GM12878 (cell line): ENCODE results near the gene NECTIN1. TPM values are rescaled to one million over a fixed set of nuclear protein-coding genes. Genes with fewer than 3 reads are reported as not detected.

Source experiments
- ATF2 ChIP-seq: IDR thresholded peaks from 2 replicates; pipeline ENCODE4 v1.6.1; 2012; ENCODE audit warnings: low read length, inconsistent platforms
- BHLHE40 ChIP-seq, 2 experiments: fragments of 450-650 bp in 1 of 2; IDR thresholded peaks; 2 replicates each; pipeline ENCODE4 v1.6.1; 2011 to 2017; ENCODE audit warnings: low read depth in 2 of 2, borderline replicate concordance in 1 of 2, improper control_type of control experiment in 1 of 2, low read length in 1 of 2, mild to moderate bottlenecking in 1 of 2
- BMI1 ChIP-seq: fragments of 450-650 bp; IDR thresholded peaks from 2 replicates; pipeline ENCODE4 v1.6.1; 2016; ENCODE audit warnings: mild to moderate bottlenecking, moderate library complexity, borderline replicate concordance
- CREB1 ChIP-seq: IDR thresholded peaks from 2 replicates; pipeline ENCODE4 v1.6.1; 2012; ENCODE audit warnings: low read depth, mild to moderate bottlenecking, inconsistent platforms
- CREM ChIP-seq: IDR thresholded peaks from 2 replicates; pipeline ENCODE4 v1.6.1; 2014; ENCODE audit warnings: antibody characterized with exemption, low read depth
- ETV6 ChIP-seq, 2 experiments: fragments of 450-650 bp in 1 of 2; IDR thresholded peaks in 1 of 2; conservative IDR thresholded peaks in 1 of 2; 2 replicates each; pipeline ENCODE4 v1.6.1; 2014; ENCODE audit warnings: antibody characterized with exemption in 1 of 2, borderline replicate concordance in 1 of 2, low read depth in 1 of 2, mild to moderate bottlenecking in 1 of 2, moderate library complexity in 1 of 2
- FOS ChIP-seq: IDR thresholded peaks from 3 replicates; pipeline ENCODE4 v1.6.1; 2011; ENCODE audit warnings: borderline replicate concordance; ENCODE audit not compliant: insufficient read length; ENCODE audit errors: extremely low read depth
- GABPA ChIP-seq: IDR thresholded peaks from 2 replicates; pipeline ENCODE4 v1.6.1; 2014; ENCODE audit warnings: antibody characterized with exemption, low read depth, mild to moderate bottlenecking, inconsistent platforms
- HDAC2 ChIP-seq: fragments of 200-600 bp; sonication (generic); IDR thresholded peaks from 2 replicates; pipeline ENCODE4 v1.6.1; 2017
- JUNB ChIP-seq: IDR thresholded peaks from 2 replicates; pipeline ENCODE4 v1.6.1; 2016; ENCODE audit warnings: antibody characterized with exemption, mild to moderate bottlenecking
- KLF5 ChIP-seq: fragments of 450-650 bp; IDR thresholded peaks from 2 replicates; pipeline ENCODE4 v1.6.1; 2014; ENCODE audit warnings: mild to moderate bottlenecking; ENCODE audit not compliant: partially characterized antibody
- LARP7 ChIP-seq: fragments of 450-650 bp; IDR thresholded peaks from 2 replicates; pipeline ENCODE4 v1.6.1; 2017; ENCODE audit warnings: mild to moderate bottlenecking
- NBN ChIP-seq: fragments of 450-650 bp; IDR thresholded peaks from 2 replicates; pipeline ENCODE4 v1.6.1; 2016
- PBX3 ChIP-seq: IDR thresholded peaks from 2 replicates; pipeline ENCODE4 v1.6.1; 2011; ENCODE audit warnings: mild to moderate bottlenecking, low read depth, low read length, moderate library complexity; ENCODE audit not compliant: insufficient replicate concordance
- RB1 ChIP-seq: fragments of 450-650 bp; formaldehyde crosslinking; IDR thresholded peaks from 2 replicates; pipeline ENCODE4 v1.6.1; 2017; ENCODE audit warnings: mild to moderate bottlenecking, borderline replicate concordance
- RBBP5 ChIP-seq: fragments of 200-600 bp; sonication (generic); conservative IDR thresholded peaks from 2 replicates; pipeline ENCODE4 v1.6.1; 2016
- RCOR1 ChIP-seq: conservative IDR thresholded peaks from 2 replicates; pipeline ENCODE4 v1.6.1; 2012; ENCODE audit warnings: low read depth, low read length, improper control_type of control experiment
- TCF7 ChIP-seq: IDR thresholded peaks from 2 replicates; pipeline ENCODE4 v1.6.1; 2014; ENCODE audit warnings: antibody characterized with exemption, borderline replicate concordance
- ZBED1 ChIP-seq: IDR thresholded peaks from 2 replicates; pipeline ENCODE4 v1.6.1; 2016; ENCODE audit warnings: borderline replicate concordance
- ZNF622 ChIP-seq: fragments of 450-650 bp; IDR thresholded peaks from 2 replicates; pipeline ENCODE4 v1.6.1; 2017; ENCODE audit warnings: mild to moderate bottlenecking, inconsistent platforms
- polyA plus RNA-seq, 11 experiments: library from polyadenylated mRNA; depleted of rRNA in 4 of 11; unstranded in 6 of 11; stranded (reverse) in 5 of 11; fragments of >200 nt; fragmentation: Nextera tagmentation in 4 of 11; fragmentation: Illumina TruSeq in 1 of 11; extraction: Ambion mirVana in 4 of 11; extraction: Trizol in 1 of 11; gene quantifications; 1 replicate in 1 of 11; 2 replicates in 10 of 11; pipeline versions ENCODE4 v1.2.1 to v1.2.3, GENCODE V29; 2011 to 2016; ENCODE audit warnings: inconsistent platforms in 2 of 11, missing spikeins in 2 of 11, low read depth in 1 of 11
- total RNA-seq, 4 experiments: library from RNA; depleted of rRNA in 3 of 4; stranded (reverse); fragments of >200 nt in 3 of 4; fragmentation: Illumina TruSeq in 1 of 4; extraction: Trizol in 1 of 4; gene quantifications; 2 replicates each; pipeline versions ENCODE4 v1.2.1 to v1.2.3, GENCODE V29; 2013 to 2021
- TF ChIP-seq, protein P1 (sequence below): IDR thresholded peaks from 2 replicates; pipeline ENCODE4 v1.6.1; 2011; ENCODE audit warnings: borderline replicate concordance, low read depth, mild to moderate bottlenecking, moderate library complexity, low read length; ENCODE audit not compliant: insufficient read depth, poor library complexity, severe bottlenecking
- TF ChIP-seq, protein P2 (sequence below): fragments of 450-650 bp; IDR thresholded peaks from 2 replicates; pipeline ENCODE4 v1.6.1; 2016; ENCODE audit warnings: mild to moderate bottlenecking, moderate library complexity, borderline replicate concordance
- TF ChIP-seq, protein P3 (sequence below): IDR thresholded peaks from 2 replicates; pipeline ENCODE4 v1.6.1; 2012; ENCODE audit warnings: low read depth, low read length, improper control_type of control experiment

NECTIN1 gene
- total and polyA plus RNA-seq, 10 of the 15 experiments (the other 5 are each of a cell fraction or from before 2014, with no cell fraction given) = 0.97 to 9.2 (median 2.3) TPM

- TF ChIP-seq, protein P1, sequence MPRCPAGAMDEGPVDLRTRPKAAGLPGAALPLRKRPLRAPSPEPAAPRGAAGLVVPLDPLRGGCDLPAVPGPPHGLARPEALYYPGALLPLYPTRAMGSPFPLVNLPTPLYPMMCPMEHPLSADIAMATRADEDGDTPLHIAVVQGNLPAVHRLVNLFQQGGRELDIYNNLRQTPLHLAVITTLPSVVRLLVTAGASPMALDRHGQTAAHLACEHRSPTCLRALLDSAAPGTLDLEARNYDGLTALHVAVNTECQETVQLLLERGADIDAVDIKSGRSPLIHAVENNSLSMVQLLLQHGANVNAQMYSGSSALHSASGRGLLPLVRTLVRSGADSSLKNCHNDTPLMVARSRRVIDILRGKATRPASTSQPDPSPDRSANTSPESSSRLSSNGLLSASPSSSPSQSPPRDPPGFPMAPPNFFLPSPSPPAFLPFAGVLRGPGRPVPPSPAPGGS = no peak
- TF ChIP-seq RB1 = no peak
- TF ChIP-seq ZBED1 = no peak
- peak; percentile 35; the same call in 1 of the 2 replicates for TF ChIP-seq BMI1
- TF ChIP-seq ATF2 = no peak
- TF ChIP-seq TCF7 = no peak
- TF ChIP-seq, protein P2, sequence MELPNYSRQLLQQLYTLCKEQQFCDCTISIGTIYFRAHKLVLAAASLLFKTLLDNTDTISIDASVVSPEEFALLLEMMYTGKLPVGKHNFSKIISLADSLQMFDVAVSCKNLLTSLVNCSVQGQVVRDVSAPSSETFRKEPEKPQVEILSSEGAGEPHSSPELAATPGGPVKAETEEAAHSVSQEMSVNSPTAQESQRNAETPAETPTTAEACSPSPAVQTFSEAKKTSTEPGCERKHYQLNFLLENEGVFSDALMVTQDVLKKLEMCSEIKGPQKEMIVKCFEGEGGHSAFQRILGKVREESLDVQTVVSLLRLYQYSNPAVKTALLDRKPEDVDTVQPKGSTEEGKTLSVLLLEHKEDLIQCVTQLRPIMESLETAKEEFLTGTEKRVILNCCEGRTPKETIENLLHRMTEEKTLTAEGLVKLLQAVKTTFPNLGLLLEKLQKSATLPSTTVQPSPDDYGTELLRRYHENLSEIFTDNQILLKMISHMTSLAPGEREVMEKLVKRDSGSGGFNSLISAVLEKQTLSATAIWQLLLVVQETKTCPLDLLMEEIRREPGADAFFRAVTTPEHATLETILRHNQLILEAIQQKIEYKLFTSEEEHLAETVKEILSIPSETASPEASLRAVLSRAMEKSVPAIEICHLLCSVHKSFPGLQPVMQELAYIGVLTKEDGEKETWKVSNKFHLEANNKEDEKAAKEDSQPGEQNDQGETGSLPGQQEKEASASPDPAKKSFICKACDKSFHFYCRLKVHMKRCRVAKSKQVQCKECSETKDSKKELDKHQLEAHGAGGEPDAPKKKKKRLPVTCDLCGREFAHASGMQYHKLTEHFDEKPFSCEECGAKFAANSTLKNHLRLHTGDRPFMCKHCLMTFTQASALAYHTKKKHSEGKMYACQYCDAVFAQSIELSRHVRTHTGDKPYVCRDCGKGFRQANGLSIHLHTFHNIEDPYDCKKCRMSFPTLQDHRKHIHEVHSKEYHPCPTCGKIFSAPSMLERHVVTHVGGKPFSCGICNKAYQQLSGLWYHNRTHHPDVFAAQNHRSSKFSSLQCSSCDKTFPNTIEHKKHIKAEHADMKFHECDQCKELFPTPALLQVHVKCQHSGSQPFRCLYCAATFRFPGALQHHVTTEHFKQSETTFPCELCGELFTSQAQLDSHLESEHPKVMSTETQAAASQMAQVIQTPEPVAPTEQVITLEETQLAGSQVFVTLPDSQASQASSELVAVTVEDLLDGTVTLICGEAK = no peak
- TF ChIP-seq JUNB = no peak
- TF ChIP-seq RBBP5 = no peak
- peak; percentile 31; the same call in 1 of the 2 replicates for TF ChIP-seq CREM
- TF ChIP-seq FOS = no peak
- no peak for TF ChIP-seq ETV6 (conservative IDR thresholded peaks at IDR 0.05 in 1 of 2, IDR thresholded peaks at IDR 0.05 in 1 of 2; ENCODE audit: borderline replicate concordance in 1 of 2, low read depth in 1 of 2)
- no peak for TF ChIP-seq GABPA
- TF ChIP-seq, protein P3, sequence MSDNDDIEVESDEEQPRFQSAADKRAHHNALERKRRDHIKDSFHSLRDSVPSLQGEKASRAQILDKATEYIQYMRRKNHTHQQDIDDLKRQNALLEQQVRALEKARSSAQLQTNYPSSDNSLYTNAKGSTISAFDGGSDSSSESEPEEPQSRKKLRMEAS = peak; percentile 54
- TF ChIP-seq LARP7 = 0 out of 2 replicates have a peak, but pooled peaks have one; percentile 14
- TF ChIP-seq HDAC2 = no peak
- peak; percentile 13 for TF ChIP-seq PBX3
- TF ChIP-seq KLF5 = no peak
- peak; percentile 20; the same call in 1 of the 2 replicates for TF ChIP-seq NBN
- no peak for TF ChIP-seq ZNF622
- no peak for TF ChIP-seq CREB1
- no peak for TF ChIP-seq RCOR1
- TF ChIP-seq BHLHE40 (IDR thresholded peaks at IDR 0.05; ENCODE audit: borderline replicate concordance in 1 of 2, low read depth in 2 of 2, low read length in 1 of 2) = peak in 1 of 2 experiments; percentile 23; a peak in 1 of 4 replicates
Measured at GRCh38 chr11:119752345-119752871, 23.4 kb upstream of the NECTIN1 start (continued).
